ENCODE measurements around the gene SCAF11.

SCAF11 gene

GRCh38 chr12:45981075-45981837 lies 9.1 kb downstream of the SCAF11 start:
- no peak for DNase-seq

GRCh38 chr12:45980540-45980939 lies 9.8 kb downstream of the SCAF11 start:
- DNase-seq, result no peak

GRCh38 chr12:45978108-45978507 lies 12.3 kb downstream of the SCAF11 start:
- DNase-seq, result no peak

DNA sequence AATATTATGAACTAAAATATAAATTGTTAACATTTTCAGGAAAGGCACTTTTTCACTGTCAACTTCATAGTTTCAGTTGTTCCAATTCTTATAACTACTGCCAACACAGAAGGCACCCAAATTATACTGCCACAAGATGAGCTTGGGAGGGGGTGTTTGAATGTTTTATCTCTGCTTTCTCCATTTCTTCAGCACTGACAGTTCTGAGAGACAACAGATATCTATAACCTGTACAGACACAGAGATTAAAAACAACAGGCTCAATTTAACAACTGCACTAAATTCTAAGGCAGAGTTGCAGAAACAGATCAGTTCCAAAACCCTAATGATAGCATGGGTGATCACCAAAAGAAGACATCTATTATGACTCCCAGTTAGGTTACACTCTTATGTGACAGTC lies 12.8 kb downstream of the SCAF11 start:
- DNase-seq, result no peak

- no peak for DNase-seq
Observed at GRCh38 chr12:45975506-45975905, 14.9 kb downstream of the SCAF11 start.

GRCh38 chr12:45974883-45975282 lies 15.5 kb downstream of the SCAF11 start:
- no peak for DNase-seq

DNA sequence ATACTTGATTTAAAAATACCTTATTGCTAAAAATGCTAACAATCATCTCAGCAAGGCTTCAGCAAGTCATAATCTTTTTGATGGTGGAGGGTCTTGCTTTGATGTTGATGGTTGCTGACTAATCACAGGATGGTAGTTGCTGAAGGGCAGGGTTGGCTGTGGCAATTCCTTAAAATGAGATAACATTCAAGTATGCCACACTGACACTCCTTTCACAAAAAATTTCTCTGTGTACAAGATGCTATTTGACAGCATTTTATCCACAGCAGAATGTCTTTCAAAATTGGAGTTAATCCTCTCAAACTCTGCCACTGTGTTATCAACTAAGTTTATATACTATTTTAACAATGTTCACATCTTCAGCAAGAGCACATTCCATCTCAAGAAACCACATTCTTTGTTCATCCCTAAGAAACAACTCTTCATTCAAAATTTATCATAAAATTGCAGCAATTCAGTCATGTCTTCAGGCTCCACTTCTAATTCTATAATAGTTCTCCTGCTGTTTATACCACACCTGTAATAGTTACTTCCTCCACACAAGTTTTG lies 16.1 kb downstream of the SCAF11 start:
- no peak for DNase-seq

DNA sequence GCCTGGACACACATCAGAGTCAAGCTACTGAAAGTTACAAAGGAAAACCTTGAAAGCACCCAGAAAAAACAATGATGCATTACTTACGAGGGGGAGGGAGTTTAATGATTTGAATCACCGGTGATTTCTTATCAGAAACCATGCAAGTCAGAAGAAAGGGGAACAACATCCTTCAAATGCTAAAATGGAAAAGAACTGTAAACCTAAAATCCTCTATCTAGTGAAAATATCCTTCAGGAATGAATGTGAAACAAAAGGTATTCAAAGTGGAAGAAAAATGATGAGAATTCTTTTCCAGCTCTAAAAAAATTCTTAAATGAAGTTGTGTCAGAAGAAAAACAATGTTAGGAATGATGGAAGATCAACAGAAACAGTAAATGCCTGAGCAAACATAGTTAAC lies 16.8 kb downstream of the SCAF11 start:
- no peak for DNase-seq

DNA sequence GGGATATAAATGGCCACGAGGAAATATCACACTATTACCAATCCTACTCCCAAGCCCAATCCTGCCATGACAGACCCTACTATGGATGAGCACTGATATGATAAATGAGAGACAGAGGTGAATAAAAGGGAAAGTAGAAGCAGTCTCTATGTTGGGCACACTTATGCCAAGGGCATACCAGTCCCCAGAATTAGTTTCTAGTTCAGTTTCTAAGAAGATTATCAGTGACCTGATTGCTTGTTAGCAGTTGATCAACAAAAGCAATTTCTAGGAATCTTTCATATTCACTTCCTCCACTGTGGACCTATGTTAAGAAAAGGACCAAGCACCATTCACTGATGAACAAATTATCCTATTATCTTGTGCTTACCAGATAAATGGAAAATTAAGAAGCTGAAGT lies 20.0 kb downstream of the SCAF11 start:
- no peak for DNase-seq

- DNase-seq, result no peak
Observed at GRCh38 chr12:45969084-45969483, 21.3 kb downstream of the SCAF11 start.

GRCh38 chr12:45966486-45966885 lies 23.9 kb downstream of the SCAF11 start:
- no peak for DNase-seq

DNA sequence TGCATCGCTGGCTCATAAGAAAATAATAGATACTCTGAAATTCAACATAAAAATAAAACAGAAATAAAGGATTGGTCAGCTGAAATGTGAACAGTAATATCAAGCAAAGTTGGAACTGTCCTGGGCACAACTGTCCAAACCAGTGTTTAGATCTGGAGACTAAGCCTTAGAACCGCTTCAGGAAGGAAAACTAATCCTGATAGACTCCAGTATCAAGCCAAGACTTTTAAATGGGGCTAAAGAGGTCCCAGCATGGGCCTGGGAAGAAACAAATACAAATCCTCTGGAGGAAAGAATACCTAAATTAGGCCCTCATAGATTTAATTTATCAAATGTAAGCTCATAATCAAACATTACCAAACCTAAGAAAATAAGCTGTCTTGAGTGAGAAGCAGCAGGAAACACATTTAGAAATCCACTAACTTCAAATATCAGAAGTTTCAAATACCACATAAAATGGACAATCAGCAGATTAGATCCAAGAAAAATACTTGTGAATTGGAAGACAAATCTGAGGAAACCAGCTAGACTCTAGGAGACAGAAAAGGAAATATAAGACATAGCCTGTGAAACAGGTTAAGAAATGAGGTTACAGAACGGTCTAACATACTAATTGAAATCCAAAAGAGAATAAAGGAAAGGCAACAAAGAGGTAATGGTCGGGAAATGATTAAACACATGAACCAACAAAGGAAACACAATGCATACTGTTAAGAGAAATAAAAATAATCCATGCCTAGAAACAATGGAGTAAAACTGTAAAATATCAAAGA lies 27.6 kb downstream of the SCAF11 start:
- no peak for DNase-seq

DNA sequence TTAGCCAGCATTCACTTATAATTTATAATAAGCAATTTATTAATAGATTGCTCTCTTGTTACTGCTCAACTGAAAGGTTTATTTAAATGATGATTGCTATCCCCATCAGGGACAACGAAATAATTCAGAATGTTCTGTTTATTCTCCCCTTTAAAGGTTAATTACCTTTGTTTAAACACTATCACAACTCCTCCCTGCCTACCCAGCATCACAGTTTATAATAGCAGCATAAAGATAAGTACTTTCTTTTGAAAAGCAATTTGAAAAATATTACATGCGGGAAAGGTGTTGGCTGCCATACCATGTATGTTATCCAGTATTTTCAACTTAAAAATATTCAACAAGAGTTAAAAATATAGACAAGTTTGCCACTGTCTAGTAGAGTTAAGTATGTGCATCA lies 30.6 kb downstream of the SCAF11 start:
- DNase-seq, result peak; percentile 22

GRCh38 chr12:45959025-45959424 lies 31.3 kb downstream of the SCAF11 start:
- no peak for DNase-seq

DNA sequence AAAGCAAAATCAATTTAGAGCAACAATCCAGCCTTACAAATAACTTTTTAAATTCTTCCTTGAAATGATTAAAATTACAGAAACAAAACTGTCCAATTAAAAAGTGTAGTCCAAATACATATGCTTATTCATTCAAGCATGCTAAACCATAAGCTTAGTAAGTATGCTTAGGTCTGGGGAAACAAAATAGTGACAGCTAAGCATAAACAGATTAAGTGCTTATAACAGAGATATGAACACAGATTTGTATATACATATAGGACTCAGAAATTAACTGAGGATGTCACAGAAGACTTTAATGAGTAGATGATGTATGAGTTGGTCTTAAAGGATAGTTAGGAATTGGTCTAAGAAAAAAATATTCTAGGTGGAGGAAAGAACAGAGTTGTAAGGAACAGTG lies 41.8 kb downstream of the SCAF11 start:
- no peak for DNase-seq

DNA sequence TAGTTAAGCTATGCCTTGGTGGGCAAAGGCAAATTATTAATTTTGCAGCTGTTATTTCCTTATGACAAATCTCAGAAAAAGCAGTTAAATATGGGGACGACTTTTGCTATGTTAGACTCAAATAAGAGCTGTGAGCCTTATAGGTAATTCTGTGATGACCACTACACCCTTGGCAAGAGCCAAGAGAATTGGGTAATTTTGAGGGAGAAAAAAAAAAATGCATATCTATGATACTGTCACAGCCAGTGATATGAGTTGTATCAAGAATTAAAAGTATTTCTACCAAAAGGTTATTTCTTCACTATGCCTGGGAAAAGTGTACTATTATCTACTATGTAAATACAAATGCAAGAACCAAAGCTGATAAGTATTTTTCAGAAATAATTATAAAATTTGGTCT lies 43.9 kb downstream of the SCAF11 start:
- DNase-seq, result no peak

- DNase-seq, result no peak
Observed at GRCh38 chr12:45944771-45945170, 45.6 kb downstream of the SCAF11 start.

GRCh38 chr12:45939759-45940158 lies 50.6 kb downstream of the SCAF11 start:
- DNase-seq, result no peak

- no peak for DNase-seq
Observed at GRCh38 chr12:45938566-45938965, 51.8 kb downstream of the SCAF11 start.

DNA sequence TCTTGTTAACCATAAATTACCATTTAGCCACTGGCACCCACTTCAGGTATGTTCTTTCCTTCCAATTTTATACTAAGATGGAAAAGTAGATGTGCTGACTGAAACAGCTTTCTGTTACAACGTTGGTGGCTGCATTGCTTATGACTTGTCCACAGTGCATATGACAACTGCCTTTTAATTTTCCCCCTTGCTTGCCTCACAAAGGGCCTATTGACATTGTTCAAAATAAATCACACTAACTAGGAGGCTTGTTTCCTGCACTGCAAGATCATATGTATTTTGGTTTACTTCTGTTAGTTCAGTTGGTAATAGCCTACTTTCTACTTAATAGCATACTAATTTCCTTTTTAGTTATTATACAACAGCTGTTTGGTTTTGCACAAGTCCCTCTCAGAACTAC lies 55.4 kb downstream of the SCAF11 start:
- peak; percentile 8 for DNase-seq

DNA sequence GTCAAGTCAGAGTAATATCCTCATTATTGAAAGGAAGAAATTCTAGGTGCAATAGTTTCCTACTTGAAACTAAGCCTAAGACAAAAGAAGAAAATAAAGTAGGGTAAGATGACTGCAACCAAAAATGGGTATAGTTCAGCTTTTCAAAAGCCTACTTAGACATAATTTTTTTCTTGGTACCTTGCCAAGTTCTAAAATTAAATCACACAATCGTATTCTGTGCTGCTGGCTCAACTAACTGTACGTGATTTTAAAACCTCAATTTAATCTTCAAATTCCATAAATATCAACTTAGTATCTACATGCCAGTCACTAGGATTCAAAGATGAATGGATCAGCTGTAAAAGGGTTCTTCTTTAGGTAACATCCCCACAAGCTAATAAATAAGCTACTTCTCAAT lies 56.9 kb downstream of the SCAF11 start:
- no peak for DNase-seq

DNA sequence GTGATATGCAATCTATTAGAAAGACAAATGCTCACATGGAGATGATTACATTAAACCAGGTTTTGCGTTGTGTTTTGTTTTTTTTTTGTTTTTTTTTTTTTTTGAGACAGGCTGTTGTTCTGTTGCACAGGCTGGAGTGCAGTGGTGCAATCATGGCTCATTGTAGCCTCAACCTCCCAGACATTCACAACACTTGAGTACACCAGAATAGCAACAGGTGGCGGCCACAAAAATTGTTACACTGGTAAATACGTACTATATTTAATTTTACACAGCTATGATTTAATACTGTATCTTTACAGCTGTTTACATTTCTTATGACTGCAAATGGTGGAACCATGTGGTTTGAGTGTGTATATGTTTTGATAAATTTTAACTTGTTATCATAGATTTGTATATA lies 60.0 kb downstream of the SCAF11 start:
- DNase-seq, result no peak

DNA sequence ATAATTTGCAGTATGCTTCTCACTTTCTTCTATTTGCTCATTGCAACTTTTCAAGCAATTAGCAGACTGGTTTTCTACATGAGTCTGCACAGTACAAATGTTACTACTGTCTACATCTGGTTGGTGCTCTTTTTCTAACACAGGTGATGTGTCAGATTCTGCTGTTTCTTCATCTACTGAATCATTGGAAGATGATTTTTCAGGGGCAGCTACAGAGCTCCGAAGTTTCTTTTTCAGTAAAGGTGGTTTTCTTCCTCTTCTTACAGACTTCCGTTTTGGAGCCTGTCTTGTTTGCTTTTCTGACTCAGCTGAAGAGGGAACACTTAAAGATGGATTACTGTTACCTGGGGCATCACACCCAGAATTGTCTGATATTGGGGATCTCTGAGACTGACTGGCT lies 62.1 kb downstream of the SCAF11 start:
- DNase-seq, result no peak

DNA sequence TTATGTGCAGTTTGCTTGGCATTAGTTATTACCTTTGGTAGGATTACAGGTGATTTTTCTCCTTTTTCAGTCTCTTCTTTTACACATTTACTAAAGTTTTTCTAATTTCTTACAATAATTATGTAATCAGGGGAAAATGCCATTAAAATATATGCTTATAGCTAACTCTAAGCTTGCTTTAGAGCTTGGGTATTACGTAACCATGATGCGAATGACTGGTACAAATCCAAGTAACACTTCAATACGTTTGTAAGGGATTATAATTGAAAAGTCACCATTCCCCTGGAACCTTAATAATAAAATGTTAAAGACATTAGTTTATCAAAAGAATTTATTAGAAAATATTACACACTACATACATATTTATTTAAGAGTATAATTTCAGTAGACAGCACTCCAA lies 71.6 kb downstream of the SCAF11 start:
- DNase-seq, result no peak

All from NCI-H146 (cell line).